Inferior parietal cortex (tissue), 1 donor: ENCODE measurements around the gene STRN.
"Not testable (repeated sequence)": the region's sequence is repeated elsewhere in the genome, so short reads cannot be mapped to it uniquely, and the experiment has no call there.

Experiments used
- DNase-seq: peaks from one replicate; pipeline ENCODE4 v3.0.0-alpha.2; 2016; ENCODE audit errors: extremely low spot score

STRN gene

DNA sequence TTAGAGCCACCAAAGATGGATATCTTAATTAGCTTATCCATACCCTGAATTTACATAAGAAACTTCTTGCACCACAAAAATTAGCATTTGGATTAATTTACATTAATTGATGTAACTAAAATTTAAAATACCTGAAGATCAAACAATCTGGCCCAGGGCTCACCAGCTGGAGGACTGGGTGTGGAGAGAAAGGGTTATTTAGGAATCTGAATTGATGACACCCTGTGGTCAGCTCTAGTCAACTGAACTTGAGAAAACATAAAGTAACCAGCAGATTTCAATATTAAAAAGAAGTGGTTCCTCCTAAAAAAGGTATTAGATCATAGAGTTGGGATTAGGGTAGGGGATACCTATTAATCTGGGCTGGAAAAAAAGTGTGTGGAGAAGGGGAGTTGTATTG lies 122.5 kb downstream of the STRN start:
- DNase-seq, result no peak

DNA sequence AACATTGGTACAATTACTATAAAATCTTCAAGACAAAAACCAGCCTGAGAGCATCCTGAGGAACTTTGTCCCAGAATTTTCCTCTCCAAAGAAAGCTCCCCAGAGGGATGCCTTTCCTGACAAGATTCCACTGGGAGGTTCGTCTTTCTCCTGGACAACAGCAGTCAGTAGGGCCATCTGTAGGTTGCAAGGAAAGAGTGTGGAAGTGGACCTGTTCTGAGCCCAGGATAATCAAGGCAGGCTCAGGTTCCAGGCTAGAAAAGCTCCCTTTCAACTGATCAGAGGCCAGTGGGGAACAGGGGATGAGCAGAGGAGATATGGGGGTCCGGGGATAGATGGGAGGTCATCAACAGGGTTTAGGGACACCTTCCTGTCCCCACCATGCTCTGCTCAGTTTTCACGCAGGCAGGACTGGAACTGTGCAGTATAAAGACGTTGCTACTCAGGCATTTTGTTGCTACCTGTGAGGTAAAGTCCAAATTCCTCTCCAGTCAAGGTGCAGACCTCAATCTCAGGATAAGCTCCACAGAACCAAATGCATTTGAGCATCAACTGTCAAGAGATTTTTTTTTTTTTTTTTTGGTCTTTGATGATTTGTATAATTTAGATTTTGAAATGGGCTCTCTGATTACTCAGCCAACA lies 126.2 kb downstream of the STRN start:
- no peak for DNase-seq

DNA sequence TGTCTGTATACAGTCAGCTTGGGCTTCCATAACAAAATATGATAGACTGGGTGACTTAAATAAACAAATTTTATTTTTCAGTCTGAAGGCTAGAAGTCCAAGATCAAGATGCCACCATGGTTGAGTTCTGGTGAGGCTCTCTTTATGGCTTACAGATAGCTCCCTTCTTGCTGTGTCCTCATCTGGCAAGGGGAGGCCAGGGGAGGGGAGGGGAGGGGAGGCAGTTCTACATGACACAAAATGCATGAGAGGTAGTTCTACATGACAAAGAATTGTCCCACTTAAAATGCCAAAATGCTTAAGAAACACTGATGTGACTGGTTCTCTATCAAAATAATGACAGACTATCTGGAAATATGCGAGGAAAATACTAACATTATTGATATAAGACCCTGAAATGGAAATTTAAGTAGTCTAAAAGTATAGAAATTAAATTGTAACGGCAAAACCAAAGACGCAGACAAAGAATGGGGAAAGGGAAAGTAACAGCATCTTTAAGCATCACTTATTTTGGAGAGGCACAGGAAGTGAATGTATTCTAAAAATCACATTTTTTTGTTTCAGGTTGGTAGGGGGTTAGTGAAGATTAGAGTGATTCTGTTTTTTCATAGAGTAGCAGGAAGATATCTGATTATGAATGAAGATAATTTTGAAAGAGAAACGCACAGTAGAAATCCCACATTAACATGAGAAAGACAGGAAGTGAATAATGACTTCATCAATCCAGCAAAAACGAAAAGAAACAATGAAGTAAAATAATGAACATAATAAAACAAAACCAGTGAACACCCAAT lies 131.4 kb downstream of the STRN start:
- no peak for DNase-seq

DNA sequence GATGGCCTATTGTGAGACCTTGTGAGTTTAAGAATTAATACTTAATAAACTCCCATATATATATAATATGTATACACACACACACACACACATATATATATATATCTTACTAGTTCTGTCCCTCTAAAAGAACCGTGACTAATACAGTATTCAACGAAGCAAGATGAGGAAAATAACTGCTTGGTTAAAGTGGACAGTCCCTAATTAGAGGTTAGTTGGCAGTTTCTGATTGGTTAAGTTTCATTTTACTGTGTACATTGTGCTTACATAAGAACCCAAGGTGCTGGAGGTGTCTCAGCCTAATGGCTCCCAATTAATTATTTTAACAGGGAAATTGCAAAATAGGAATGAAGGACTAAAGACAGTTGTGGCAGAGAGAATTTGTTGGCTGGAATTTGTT lies 132.1 kb downstream of the STRN start:
- DNase-seq, result no peak

DNA sequence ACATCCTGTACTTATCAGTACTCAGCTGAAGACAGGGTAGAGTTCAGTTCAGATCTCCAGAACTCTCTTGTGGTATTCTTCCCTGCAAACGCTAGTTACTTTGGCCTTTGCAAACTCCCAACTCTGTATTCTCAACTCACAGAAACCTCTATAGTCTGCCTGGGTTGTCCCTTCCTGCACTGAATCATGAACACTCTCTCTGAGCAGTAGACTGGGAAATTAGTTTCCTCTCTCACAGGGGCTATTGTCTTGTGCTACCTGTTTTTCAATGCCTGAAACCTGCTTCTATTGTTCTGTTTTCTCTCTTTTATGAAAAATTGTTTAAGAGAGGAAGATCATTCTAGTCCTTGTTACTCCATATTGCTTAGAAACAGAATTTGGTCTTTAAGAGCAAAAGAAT lies 135.2 kb downstream of the STRN start:
- DNase-seq, result no peak

DNA sequence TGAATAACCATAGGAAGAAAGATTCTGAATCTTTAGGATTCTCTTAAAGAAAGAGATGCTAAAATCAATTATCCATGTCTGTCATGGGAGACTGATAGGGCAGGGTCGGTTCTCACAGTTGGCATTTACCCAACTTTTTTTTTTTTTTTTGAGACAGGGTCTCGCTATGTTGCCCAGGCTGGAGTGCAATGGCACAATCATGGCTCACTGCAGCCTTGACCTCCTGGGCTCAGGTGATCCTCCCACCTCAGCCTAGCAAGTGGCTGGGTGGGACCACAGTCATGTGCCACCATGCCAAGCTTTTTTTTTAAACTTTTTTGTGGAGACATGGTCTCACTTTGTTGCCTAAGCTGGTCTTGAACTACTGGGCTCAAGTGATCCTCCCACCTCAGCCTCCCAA lies 141.7 kb downstream of the STRN start:
- not testable (repeated sequence) for DNase-seq

DNA sequence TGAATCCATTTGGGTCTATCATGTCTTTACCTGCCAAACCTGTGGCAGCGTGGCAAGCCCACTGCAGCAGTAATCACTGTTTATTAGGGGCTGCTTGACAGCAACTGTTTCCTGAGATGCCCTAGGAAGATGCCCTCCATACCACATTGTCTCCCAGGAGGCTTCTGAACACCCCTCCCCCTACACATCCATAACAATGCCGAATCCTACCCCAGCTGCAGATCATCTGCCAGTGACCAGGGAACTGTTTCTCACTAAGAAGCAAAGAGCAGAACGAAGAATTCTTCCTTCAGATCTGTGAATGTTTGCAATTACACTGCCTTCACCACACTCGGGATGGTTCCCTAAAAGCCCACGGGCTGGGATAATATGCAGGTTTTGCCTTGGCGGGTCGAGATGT lies 142.1 kb downstream of the STRN start:
- no peak for DNase-seq

DNA sequence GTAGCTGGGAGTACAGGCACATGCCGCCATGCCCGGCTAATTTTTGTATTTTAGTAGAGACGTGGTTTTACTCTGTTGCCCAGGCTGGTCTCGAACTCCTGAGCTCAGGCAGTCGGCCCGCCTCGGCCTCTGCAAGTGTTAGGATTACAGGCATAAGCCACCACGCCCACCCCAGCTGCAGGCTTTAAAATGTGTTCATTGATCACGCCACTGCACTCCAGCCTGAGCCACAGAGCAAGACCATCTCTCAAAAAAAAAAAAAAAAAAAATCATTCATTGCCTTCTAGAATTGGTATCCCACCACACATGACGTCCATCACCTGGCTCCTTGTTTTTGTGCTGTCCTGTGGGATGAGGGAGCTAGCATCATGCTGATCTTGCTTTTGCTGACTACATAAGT lies 142.5 kb downstream of the STRN start:
- no peak for DNase-seq

DNA sequence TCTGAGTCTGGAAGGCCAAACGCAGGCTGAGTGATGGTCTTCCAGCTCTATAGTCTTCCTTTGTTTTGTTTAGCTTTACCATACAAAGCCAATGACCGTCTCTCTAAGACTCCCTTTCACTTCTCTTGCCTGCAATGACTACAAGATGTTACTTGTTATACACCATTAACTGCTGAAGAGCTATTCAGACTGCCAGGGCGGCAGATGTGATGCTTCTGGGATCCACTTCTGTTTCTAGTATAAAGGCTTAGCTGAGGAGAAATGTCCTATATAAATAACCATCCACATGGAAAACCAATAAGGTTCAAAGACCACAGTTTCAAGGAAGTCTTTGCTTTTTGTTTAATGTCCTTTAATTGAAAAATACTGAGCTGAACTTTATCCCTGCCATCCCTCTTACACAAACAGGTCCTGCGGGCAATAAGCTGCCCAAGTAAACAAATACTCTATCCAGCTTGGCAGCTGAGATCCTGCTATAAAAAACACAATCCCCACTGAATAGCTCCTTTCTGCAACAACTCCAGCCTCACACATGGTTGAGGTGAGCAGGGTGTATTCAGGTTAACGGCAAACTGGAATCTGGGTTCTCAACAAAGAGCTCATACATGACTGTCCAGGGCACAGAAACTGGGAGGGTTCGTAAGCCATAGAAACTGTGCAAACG lies 145.3 kb downstream of the STRN start:
- no peak for DNase-seq

DNA sequence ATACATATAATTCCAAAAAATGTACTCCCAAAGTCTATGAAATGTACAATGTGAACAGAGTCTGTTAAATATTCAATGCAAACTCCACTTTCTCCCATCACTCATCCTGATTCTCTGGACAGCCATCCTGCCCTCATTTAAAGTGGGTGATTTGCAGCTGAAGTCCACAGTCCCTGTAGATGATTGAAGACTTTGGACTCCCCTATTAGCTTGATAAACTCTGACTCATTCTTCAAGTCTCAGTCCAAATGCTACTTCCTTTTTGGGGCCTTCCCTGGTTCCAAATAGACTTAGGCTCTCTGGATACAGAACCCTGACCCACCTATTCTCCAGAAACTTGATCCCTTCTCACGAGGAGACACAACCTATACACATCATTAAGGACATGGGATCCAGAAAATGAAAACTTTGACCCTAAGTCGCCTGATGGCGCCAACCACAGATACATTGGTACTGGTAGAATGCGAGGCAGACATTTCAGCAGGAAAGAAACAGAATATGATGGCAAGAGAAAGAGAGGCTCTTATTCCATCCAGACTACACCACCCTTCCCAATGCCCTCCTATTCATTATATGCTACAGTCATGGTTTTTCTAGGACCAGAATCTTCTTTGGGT lies 147.1 kb downstream of the STRN start:
- no peak for DNase-seq

DNA sequence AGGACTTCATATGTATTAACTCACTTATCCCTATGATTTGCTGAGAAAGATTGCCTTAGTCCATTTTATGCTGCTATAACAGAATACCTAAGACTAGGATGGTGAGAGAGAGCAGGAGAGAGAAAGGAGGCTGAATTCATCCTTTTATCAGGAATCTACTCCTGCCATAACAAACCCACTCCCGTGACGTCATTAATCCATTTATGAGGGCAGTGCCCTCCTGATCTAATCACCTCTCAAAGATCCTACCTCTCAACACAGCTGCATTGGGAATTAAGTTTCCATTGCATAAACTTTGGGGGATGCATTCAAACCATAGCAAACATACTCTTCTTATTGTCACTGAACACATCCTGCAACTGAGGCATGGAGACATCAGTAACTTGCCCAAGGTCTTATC lies 147.8 kb downstream of the STRN start:
- no peak for DNase-seq

DNA sequence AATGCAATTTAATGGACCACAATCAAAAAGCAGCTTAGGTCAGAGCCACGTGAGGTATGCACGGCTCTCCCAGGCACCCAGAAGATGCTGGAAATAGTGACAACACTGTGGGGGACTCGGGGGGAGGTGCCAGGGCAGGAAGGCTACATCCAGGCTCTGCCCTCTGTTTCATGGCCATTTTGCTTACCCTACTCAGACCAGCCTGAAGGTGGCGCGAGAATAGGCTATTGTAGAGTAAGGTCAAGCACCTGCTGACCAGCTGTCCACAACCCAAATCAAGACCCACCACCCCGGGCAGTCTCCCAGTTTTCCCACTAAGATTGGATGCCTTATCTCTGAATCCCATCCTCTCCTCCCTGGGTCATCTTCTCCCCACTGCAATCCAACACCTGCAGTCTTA lies 154.1 kb downstream of the STRN start:
- DNase-seq, result no peak

DNA sequence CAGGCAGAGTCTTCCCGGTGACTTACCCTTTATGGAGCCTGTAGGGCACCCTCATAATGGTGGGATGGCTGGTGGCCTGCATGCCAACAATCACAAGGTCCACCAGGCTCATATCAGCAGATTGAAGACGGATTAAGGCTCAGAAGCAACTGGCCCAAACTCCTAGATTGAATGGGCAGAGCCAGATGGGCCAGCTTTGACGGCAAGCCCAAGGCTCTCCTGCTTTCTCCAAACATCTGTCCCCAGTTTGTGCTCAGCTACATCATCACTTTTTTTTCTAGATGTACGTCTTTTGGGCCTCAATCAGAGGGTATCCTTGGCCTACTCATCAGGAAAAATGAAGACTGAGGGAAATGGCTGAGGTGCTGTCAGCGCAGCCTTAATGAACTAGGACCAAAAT lies 155.3 kb downstream of the STRN start:
- DNase-seq, result no peak

DNA sequence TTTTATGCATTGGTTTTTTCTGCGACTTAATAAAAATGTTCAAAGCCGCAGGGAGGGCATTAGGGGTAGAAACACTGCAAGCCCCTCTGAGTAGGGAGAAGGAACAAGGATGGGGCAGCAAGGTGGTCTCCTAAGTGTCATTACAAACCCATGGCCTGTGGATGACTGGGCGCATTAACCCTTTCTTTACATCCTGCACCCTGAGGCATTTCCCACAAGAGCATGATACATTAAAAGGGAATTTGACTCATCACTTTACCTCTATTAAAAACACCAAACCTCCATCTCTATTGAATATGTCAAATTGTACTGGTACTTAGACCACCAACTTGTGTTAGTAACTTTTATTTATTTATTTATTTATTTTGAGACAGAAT lies 157.3 kb downstream of the STRN start:
- DNase-seq, result no peak

DNA sequence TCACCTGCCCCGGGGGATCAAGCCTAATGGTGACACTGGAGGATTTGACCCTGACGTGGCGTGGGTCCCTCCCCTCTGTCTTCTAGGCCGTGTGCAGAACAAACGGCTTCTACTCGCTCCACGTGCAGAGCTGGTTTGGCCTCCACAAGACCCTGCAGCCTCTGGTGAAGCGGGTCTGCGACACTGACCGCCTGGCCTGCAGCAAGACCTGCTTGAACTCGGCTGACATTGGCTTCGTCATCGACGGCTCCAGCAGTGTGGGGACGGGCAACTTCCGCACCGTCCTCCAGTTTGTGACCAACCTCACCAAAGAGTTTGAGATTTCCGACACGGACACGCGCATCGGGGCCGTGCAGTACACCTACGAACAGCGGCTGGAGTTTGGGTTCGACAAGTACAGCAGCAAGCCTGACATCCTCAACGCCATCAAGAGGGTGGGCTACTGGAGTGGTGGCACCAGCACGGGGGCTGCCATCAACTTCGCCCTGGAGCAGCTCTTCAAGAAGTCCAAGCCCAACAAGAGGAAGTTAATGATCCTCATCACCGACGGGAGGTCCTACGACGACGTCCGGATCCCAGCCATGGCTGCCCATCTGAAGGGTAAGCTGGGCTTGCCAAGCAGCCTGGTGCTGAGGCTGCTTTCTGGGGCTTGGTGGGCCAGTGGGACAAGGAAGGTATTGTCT lies 157.8 kb downstream of the STRN start:
- DNase-seq, result no peak

DNA sequence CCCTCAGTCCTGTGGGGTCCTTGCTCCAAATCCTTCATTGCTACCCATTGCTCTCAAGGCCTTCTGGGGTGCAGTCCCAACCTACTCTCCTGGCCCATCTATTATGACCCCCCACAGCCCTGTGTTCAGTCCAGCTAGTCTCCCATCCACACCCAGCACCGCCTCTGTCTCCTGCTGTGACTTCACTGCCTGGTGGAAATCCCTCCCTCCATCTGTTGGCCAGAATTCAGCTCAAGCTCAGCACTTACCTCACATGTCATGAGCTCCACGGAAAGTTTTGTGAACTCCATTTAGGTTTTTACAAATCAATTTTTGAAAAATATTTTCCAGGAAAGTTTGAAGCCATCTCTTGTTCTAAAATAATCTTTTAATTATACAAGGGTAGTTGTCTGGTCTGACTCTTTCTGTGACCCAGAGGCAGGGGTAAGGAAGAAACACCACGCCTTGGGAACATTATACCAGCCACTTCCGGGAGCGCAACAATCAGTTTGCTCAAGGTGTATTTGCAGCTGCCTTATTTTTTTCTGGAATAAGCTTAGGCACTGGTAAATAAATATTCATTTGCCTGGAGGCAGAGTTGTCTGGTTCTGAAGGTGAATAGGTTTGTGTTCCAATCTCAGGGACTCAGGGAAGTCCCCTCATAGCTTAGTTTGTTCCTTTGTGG lies 159.0 kb downstream of the STRN start:
- DNase-seq, result no peak

DNA sequence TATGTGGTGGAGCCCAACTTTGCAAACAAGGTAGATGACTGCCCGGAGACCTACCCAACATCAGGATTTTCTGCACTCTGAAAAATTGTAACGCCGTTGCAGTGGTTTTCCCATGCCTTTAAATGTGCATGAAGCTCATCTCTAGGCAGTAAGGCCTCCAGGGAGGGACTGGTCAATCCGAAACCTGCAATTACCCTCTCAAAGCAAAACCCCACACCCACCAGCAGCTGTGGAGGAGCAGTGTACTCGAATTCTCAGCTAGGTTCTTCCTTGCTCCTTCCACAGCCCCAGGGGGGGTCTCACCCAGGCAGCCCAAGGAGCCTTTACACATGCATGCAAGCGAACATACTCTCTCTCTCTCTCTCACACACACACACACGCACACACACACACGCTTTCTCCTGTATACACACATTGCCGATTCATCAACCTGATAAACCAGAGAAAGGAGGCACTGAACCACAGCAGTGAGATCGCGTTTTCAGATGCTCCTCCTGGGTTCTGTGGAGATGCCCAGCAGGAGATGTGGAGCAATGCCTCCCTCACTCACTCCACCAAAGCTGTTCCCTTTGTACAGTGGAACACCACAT lies 160.6 kb downstream of the STRN start:
- DNase-seq, result no peak

DNA sequence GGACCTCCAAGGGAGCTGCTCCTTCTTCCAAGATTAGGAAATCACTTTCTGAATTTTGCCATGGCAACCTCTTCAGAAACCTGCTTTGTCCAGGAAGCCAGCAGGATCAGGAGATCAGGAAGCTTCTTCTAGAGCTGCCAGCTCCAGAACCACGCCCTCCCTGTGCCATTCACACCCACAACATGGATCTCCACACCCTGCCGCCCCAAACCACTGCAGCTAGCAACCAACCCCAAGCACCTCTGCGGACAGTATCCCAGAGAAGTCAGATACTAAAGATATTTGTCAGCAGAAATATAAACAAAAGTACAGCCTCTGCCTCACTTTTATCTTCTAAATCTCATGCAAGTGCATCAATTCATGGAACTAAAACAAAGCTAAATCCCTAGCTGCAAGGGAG lies 163.4 kb downstream of the STRN start:
- no peak for DNase-seq

DNA sequence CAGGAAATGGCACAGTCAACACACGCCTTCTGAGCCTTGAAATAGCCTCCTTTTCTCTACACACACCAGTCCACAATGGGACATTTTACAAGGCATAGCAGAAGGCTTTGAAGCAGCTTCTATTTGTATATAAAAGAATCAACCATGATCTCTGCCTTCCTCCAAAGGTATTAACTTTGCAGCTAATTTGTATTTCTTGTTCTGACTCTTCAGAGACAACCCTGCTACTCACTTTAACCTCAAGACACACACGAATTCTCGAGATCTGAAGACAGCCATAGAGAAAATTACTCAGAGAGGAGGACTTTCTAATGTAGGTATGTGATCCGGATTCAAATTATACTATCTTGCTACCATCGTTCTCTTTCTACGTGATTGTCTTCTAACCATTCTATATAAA lies 165.2 kb downstream of the STRN start:
- DNase-seq, result no peak

DNA sequence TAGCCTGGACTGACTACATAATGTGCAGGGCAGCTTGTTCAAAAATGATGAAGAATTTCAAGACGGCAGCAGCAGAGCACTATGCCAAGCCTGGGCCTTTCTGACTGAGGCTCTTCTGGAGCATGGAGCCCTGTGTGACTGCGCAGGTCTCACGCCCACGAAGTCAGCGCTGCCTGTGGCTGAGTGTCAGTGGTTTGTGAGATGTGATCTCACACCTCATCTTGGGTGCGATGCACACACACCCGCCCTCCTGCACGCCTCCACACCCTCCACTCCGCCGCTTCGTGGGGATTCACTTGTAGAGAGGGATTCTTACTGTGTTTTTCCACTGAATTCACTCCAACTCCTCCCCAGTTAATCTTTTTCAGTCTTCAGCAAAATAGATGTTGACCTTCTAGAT lies 166.0 kb downstream of the STRN start:
- peak; percentile 40 for DNase-seq

DNA sequence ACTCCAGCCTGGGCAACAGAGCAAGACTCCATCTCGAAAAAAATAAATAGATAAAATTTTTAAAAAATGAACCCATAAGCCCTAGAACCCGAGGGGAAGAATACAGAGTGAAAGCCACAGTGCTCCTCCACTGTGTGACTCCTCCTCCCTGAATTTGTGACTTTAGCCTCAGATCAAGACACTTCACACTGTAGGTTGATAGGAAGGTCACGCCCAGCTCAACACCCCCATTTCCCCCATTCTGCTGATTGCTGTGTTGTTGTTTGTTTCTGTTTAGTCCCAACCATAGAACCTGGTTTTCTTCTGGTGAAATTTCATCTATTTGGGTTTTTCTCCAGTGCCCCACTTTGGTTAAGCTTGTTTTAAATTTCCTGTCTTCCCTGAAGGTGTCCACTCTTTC lies 167.6 kb downstream of the STRN start:
- DNase-seq, result no peak
